DND-41 (cell line): ENCODE results near the gene LGR4.

ENCODE experiments used
- EZH2 ChIP-seq: IDR thresholded peaks from 3 replicates; pipeline ENCODE4 v1.6.1; 2012; ENCODE audit warnings: borderline replicate concordance, low read depth, mild to moderate bottlenecking, moderate library complexity, low read length, inconsistent platforms; ENCODE audit not compliant: severe bottlenecking
- TF ChIP-seq, protein P1 (sequence below): IDR thresholded peaks from 2 replicates; pipeline ENCODE4 v1.5.1; 2012; ENCODE audit warnings: borderline replicate concordance, low read length, moderate library complexity, mild to moderate bottlenecking; ENCODE audit not compliant: poor library complexity, severe bottlenecking; ENCODE audit errors: extremely low read depth

DNA sequence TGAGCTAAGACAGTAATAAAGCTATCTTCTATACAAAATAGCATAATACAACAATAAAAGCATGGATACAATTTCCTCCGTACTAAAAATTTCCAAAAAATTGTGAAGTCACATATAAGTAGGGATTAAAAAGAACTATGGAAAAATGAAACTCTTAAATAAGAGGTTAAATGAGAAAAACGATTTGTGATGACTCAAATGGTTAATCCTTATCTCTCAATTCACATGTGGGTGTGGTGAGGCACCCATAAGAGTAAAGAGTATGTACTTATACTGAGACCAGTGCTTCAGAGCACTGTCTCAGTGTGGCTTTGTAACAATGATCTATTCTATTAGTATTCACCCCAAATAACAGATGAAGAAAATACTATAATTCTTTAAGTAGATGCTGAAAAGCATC lies 84.6 kb downstream of the LGR4 start:
- no peak for TF ChIP-seq EZH2
- TF ChIP-seq, protein P1, sequence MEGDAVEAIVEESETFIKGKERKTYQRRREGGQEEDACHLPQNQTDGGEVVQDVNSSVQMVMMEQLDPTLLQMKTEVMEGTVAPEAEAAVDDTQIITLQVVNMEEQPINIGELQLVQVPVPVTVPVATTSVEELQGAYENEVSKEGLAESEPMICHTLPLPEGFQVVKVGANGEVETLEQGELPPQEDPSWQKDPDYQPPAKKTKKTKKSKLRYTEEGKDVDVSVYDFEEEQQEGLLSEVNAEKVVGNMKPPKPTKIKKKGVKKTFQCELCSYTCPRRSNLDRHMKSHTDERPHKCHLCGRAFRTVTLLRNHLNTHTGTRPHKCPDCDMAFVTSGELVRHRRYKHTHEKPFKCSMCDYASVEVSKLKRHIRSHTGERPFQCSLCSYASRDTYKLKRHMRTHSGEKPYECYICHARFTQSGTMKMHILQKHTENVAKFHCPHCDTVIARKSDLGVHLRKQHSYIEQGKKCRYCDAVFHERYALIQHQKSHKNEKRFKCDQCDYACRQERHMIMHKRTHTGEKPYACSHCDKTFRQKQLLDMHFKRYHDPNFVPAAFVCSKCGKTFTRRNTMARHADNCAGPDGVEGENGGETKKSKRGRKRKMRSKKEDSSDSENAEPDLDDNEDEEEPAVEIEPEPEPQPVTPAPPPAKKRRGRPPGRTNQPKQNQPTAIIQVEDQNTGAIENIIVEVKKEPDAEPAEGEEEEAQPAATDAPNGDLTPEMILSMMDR: no peak
